HL-60 (cell line): ENCODE data around the gene XXYLT1.

Experiments
- DNase-seq, 2 experiments: peaks; one replicate each; pipeline ENCODE4 v3.0.0-alpha.2; 2010 to 2020; ENCODE audit warnings: low read depth in 1 of 2, low spot score in 1 of 2
- H3K27ac ChIP-seq: fragments of 250-450 bp; sonication (Bioruptor Pico); replicated peaks from 2 replicates; pipeline ENCODE4 v1.5.1; 2020; ENCODE audit warnings: mild to moderate bottlenecking, moderate library complexity
- H3K27me3 ChIP-seq: fragments of 250-450 bp; sonication (Bioruptor Pico); 2 replicates; pipeline ENCODE4 v1.5.1; 2021; ENCODE audit warnings: mild to moderate bottlenecking, moderate library complexity; ENCODE audit not compliant: insufficient read depth, poor library complexity, severe bottlenecking
- H3K4me3 ChIP-seq: replicated peaks from 2 replicates; pipeline ENCODE4 v1.5.1; 2011; ENCODE audit warnings: mild to moderate bottlenecking, control low read depth, low read length; ENCODE audit not compliant: insufficient read depth
- GABPA ChIP-seq: IDR thresholded peaks from 2 replicates; pipeline ENCODE4 v1.6.1; 2012; ENCODE audit warnings: low read depth
- POLR2AphosphoS5 ChIP-seq: IDR thresholded peaks from 2 replicates; pipeline ENCODE4 v1.6.1; 2012; ENCODE audit warnings: low read depth
- REST ChIP-seq: IDR thresholded peaks from 2 replicates; pipeline ENCODE4 v1.6.1; 2012; ENCODE audit warnings: low read depth; ENCODE audit not compliant: insufficient replicate concordance
- SPI1 ChIP-seq: IDR thresholded peaks from 2 replicates; pipeline ENCODE4 v1.6.1; 2012; ENCODE audit warnings: low read depth, mild to moderate bottlenecking, borderline replicate concordance
- TF ChIP-seq, protein P1 (sequence below): IDR thresholded peaks from one replicate; pipeline ENCODE4 v1.5.1; 2011; ENCODE audit warnings: low read length, control low read depth, inconsistent platforms; ENCODE audit not compliant: insufficient read depth

XXYLT1 gene

DNA sequence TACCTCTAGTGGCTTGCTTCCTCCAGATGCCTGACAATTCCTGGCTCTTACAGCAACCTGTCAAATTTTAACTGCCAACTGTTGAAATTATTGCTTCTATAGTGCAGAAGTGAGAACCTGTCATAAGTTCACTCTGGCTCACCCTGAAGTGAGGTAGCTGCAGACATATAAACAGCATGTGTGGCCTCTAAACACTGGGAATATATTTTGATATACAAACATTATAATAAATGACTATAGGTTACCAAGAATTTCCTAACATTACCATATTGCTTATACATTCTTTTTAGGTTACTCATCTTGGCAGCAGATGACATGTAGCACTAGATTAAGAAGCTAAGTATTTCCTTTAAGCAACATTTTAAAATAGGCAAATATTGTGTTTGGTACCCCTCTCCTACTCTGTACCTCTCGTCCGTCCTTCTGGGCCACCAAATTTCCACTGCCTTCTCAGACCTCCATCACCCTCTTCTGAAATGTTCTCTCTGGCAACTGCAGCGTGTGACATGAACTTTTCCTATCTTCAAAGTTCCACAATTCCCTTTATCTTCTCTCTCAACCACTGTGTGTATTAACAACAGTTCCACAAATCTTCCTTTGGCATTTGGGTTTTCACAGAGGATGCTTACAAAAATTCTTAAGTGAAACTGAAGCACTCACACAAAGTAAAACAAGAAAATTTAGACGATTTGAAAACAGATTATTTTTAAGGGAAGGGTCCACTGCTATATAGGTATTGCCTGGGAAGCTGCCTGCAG is 15.3 kb upstream of the XXYLT1 start:
- Histone ChIP-seq H3K27me3 (no peaks in the 10 kb centered on the region), H3K4me3 (no peak overlapping the region), H3K27ac (no peak overlapping the region)
- no peak for DNase-seq
- TF ChIP-seq SPI1: no peak
- no peak for TF ChIP-seq GABPA
- TF ChIP-seq, protein P1, sequence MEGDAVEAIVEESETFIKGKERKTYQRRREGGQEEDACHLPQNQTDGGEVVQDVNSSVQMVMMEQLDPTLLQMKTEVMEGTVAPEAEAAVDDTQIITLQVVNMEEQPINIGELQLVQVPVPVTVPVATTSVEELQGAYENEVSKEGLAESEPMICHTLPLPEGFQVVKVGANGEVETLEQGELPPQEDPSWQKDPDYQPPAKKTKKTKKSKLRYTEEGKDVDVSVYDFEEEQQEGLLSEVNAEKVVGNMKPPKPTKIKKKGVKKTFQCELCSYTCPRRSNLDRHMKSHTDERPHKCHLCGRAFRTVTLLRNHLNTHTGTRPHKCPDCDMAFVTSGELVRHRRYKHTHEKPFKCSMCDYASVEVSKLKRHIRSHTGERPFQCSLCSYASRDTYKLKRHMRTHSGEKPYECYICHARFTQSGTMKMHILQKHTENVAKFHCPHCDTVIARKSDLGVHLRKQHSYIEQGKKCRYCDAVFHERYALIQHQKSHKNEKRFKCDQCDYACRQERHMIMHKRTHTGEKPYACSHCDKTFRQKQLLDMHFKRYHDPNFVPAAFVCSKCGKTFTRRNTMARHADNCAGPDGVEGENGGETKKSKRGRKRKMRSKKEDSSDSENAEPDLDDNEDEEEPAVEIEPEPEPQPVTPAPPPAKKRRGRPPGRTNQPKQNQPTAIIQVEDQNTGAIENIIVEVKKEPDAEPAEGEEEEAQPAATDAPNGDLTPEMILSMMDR: no peak
- TF ChIP-seq REST: no peak
- no peak for TF ChIP-seq POLR2AphosphoS5

GRCh38 chr3:195285372-195285771 is 14.4 kb upstream of the XXYLT1 start:
- TF ChIP-seq, protein P1: no peak
- TF ChIP-seq SPI1 (no peak), POLR2AphosphoS5 (no peak), GABPA (no peak), REST (no peak)
- no peak overlapping the region for H3K4me3 ChIP-seq
- H3K27me3 ChIP-seq: no peaks in the 10 kb centered on the region
- DNase-seq: no peak
- no peak overlapping the region for H3K27ac ChIP-seq

- Histone ChIP-seq H3K27me3 (no peaks in the 10 kb centered on the region), H3K27ac (no peak overlapping the region), H3K4me3 (no peak overlapping the region)
- DNase-seq: no peak
- TF ChIP-seq SPI1 (no peak), GABPA (no peak), REST (no peak), POLR2AphosphoS5 (no peak)
- TF ChIP-seq, protein P1: no peak
Observed at GRCh38 chr3:195284842-195285241, 13.9 kb upstream of the XXYLT1 start.
